K562 (cell line): ENCODE data around the gene TCP11. TPM values are rescaled to one million over a fixed set of nuclear protein-coding genes. Genes with fewer than 3 reads are reported as not detected.

Experiments
- ATAC-seq: fragments of 200-7000 bp; cut with Tn5 transposase; 3 replicates; pipeline ENCODE4 v1.9.1; 2020; ENCODE audit warnings: moderate library complexity
- BruUV-seq: library from RNA; stranded (reverse); fragments of 400-500 nt; replicated peaks from 2 replicates; lab custom pipeline; 2021; lab: Mats Ljungman, UMichigan
- CTCF ChIA-PET: fragments of 300-600 bp; formaldehyde crosslinking; extraction: SDS; loops from one replicate; lab custom pipeline; 2021; ENCODE audit warnings: low intra/inter-chr PET ratio; lab: Yijun Ruan, JAX
- POLR2A ChIA-PET: fragments of 300-600, 350-650 bp; sonication (Branson Sonifier 250); formaldehyde crosslinking; extraction: SDS; loops from one replicate; lab custom pipeline; 2021; ENCODE audit warnings: antibody characterized with exemption, inconsistent platforms; lab: Yijun Ruan, JAX
- DNase-seq, 4 experiments: peaks; one replicate each; pipeline versions ENCODE4 v3.0.0 to v3.0.0-alpha.2; 2011 to 2018; ENCODE audit warnings: low spot score in 3 of 4, mixed read lengths in 3 of 4; ENCODE audit errors: extremely low read depth in 1 of 4
- FAIRE-seq: peaks from 2 replicates; lab custom pipeline; 2011; peaks lifted over from hg19 to GRCh38; lab: Jason Lieb, UNC
- H2AFZ ChIP-seq: 2 replicates; pipeline ENCODE4 v1.6.0; 2011; ENCODE audit warnings: low read depth, low read length, control low read depth, inconsistent platforms
- H3K27ac ChIP-seq: fragments of 200-600 bp; 3 replicates; pipeline ENCODE4 v1.8.0; 2011; ENCODE audit warnings: low read depth, mild to moderate bottlenecking, control low read depth, inconsistent platforms, low read length, moderate library complexity, mixed read lengths; ENCODE audit errors: extremely low read depth
- H3K27me3 ChIP-seq, 2 experiments: fragments of 300-600 bp in 1 of 2; 2 replicates in 1 of 2; 3 replicates in 1 of 2; pipeline versions ENCODE4 v1.6.0 to v1.8.0; 2011; ENCODE audit warnings: inconsistent platforms in 2 of 2, low read length in 2 of 2, mild to moderate bottlenecking in 1 of 2, mixed read lengths in 1 of 2, moderate library complexity in 1 of 2; ENCODE audit not compliant: control insufficient read depth in 2 of 2, insufficient read depth in 2 of 2
- H3K36me3 ChIP-seq: fragments of 300-600 bp; 3 replicates; pipeline ENCODE4 v1.8.0; 2011; ENCODE audit warnings: mild to moderate bottlenecking, low read length, inconsistent platforms; ENCODE audit not compliant: control insufficient read depth, insufficient read depth
- H3K4me1 ChIP-seq, 2 experiments: fragments of 200-600 bp in 1 of 2; replicated peaks in 1 of 2; 2 replicates in 1 of 2; 3 replicates in 1 of 2; pipeline versions ENCODE4 v1.5.1 to v1.8.0; 2011; ENCODE audit warnings: inconsistent platforms in 2 of 2, low read length in 2 of 2, mild to moderate bottlenecking in 1 of 2, mixed read lengths in 1 of 2, moderate library complexity in 1 of 2; ENCODE audit not compliant: control insufficient read depth in 2 of 2, insufficient read depth in 2 of 2
- H3K4me2 ChIP-seq: 2 replicates; pipeline ENCODE4 v1.6.1; 2011; ENCODE audit warnings: low read length, control low read depth, inconsistent platforms, mixed read lengths; ENCODE audit not compliant: insufficient read depth
- H3K4me3 ChIP-seq: fragments of 200-600 bp; sonication (generic), shearing (Covaris generic); 2 replicates; pipeline ENCODE4 v1.5.1; 2016; ENCODE audit warnings: control low read depth, inconsistent platforms
- H3K79me2 ChIP-seq: fragments of 200-600 bp; 3 replicates; pipeline ENCODE4 v1.8.0; 2011; ENCODE audit warnings: low read length, inconsistent platforms; ENCODE audit not compliant: control insufficient read depth, insufficient read depth
- H3K9ac ChIP-seq, 2 experiments: 2 replicates each; pipeline versions ENCODE4 v1.6.0 to v1.6.1; 2011; ENCODE audit warnings: low read depth in 2 of 2, low read length in 2 of 2, control low read depth in 1 of 2, inconsistent platforms in 1 of 2, mild to moderate bottlenecking in 1 of 2, mixed read lengths in 1 of 2; ENCODE audit not compliant: insufficient read depth in 1 of 2
- H3K9me1 ChIP-seq: one replicate; pipeline ENCODE4 v1.6.0; 2011; ENCODE audit warnings: inconsistent platforms, mild to moderate bottlenecking, low read length, moderate library complexity; ENCODE audit not compliant: control insufficient read depth, insufficient read depth
- H3K9me3 ChIP-seq: replicated peaks from 2 replicates; pipeline ENCODE4 v1.5.1; 2011; ENCODE audit warnings: low read depth, low read length, inconsistent platforms; ENCODE audit not compliant: control insufficient read depth, insufficient read depth
- H4K20me1 ChIP-seq: replicated peaks from 2 replicates; pipeline ENCODE4 v1.6.1; 2011; ENCODE audit warnings: low read length, inconsistent platforms, mixed read lengths; ENCODE audit not compliant: control insufficient read depth, insufficient read depth
- ATF7 ChIP-seq: fragments of 450-650 bp; IDR thresholded peaks from 2 replicates; pipeline ENCODE4 v1.7.1; 2014; ENCODE audit warnings: mild to moderate bottlenecking, moderate library complexity
- CHCHD3 ChIP-seq: fragments of 250-450 bp; sonication (Bioruptor Pico); IDR thresholded peaks from 2 replicates; pipeline ENCODE4 v2.1.2; 2022; ENCODE audit warnings: mild to moderate bottlenecking
- EP300 ChIP-seq: IDR thresholded peaks from 2 replicates; pipeline ENCODE4 v1.6.1; 2012; ENCODE audit warnings: low read length, improper control_type of control experiment
- HNRNPK ChIP-seq: fragments of 200-400 bp; formaldehyde crosslinking; IDR thresholded peaks from one replicate; pipeline ENCODE4 v1.6.1; 2018; ENCODE audit warnings: mild to moderate bottlenecking, low read depth, low read length; ENCODE audit not compliant: poor library complexity, severe bottlenecking
- NR3C1 ChIP-seq: sonication (generic); formaldehyde crosslinking; IDR thresholded peaks from 2 replicates; pipeline ENCODE4 v1.8.1; 2022; ENCODE audit warnings: missing genetic modification reagents
- SOX6 ChIP-seq: fragments of 450-650 bp; IDR thresholded peaks from 2 replicates; pipeline ENCODE4 v1.6.1; 2014; ENCODE audit warnings: mild to moderate bottlenecking
- SPI1 ChIP-seq: IDR thresholded peaks from 2 replicates; pipeline ENCODE4 v1.6.1; 2011; ENCODE audit warnings: low read depth, low read length, control low read depth, borderline replicate concordance
- ZNF639 ChIP-seq, 2 experiments: fragments of 200-800 bp in 1 of 2; sonication (Bioruptor generic) in 1 of 2; sonication (generic) in 1 of 2; formaldehyde crosslinking in 1 of 2; IDR thresholded peaks in 1 of 2; conservative IDR thresholded peaks in 1 of 2; 2 replicates each; pipeline versions ENCODE4 v1.5.0 to v1.6.1; 2016 to 2020; ENCODE audit warnings: missing compliant biosample characterization in 1 of 2, missing genetic modification characterization in 1 of 2, missing genetic modification reagents in 1 of 2
- WGBS: fragments of 100-300 bp; shearing (Covaris generic); methylation state at CpG from one replicate; pipeline ENCODE4 v1.1.6; 2016; ENCODE audit warnings: low coverage, mixed read lengths; ENCODE audit not compliant: insufficient coverage; ENCODE audit errors: missing lambda C conversion rate; 5-methylcytosine and 5-hydroxymethylcytosine counted together
- in situ Hi-C: fragments of 300-500 bp; cut with MboI; formaldehyde crosslinking; loops from 4 replicates; pipeline ENCODE4 v1.15.0; 2018; ENCODE audit warnings: inconsistent platforms, mixed read lengths
- intact Hi-C: fragments of 100-400 bp; cut with micrococcal nuclease; formaldehyde crosslinking; loops from 2 replicates; pipeline ENCODE4 v1.14.2; 2022
- polyA plus RNA-seq, 8 experiments: library from polyadenylated mRNA; depleted of rRNA in 4 of 8; stranded (reverse) in 5 of 8; unstranded in 3 of 8; fragments of >200 nt; fragmentation: Nextera tagmentation in 2 of 8; fragmentation: Illumina TruSeq in 1 of 8; extraction: Ambion mirVana in 2 of 8; extraction: Trizol in 1 of 8; gene quantifications; 2 replicates each; pipeline versions ENCODE4 v1.2.1 to v1.2.3, GENCODE V29; 2011 to 2014; ENCODE audit warnings: inconsistent platforms in 1 of 8, missing spikeins in 1 of 8
- total RNA-seq, 7 experiments: library from RNA; depleted of rRNA in 6 of 7; stranded (reverse); fragments of >200 nt in 6 of 7; fragmentation: Illumina TruSeq in 2 of 7; extraction: Trizol in 2 of 7; gene quantifications; 2 replicates each; pipeline versions ENCODE4 v1.2.1 to v1.2.3, GENCODE V29; 2011 to 2021; ENCODE audit warnings: low replicate concordance in 1 of 7
- TF ChIP-seq, protein P1 (sequence below), 3 experiments: fragments of 200-800 bp in 1 of 3; sonication (Bioruptor generic) in 1 of 3; sonication (generic) in 1 of 3; formaldehyde crosslinking in 1 of 3; IDR thresholded peaks; 2 replicates each; pipeline versions ENCODE4 v1.6.1 to v1.8.0; 2016 to 2022; ENCODE audit warnings: mild to moderate bottlenecking in 2 of 3, missing compliant biosample characterization in 2 of 3, missing genetic modification characterization in 2 of 3, missing genetic modification reagents in 1 of 3

Gene TCP11
- total and polyA plus RNA-seq, 9 of the 15 experiments (the other 6 are each of a cell fraction or from before 2014, with no cell fraction given): not detected

DNA sequence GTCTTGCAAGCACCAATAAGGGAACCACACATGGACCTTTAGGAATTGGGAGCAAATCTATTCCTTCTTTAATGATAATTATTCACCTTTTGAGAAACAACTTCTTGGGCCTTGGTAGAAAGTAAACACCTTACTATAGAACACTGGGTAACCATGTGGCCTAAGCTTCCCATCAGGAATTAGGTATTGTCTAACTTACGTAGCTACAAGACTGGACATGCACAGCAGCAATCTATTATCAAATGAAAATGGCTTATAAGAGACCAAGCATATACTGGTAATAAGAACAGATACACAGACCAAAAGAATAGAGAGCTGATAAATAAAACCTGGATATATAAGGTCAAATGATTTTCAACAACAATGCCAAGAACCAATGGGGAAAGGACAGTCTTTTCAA, 16.8 kb downstream of the TCP11 start:
- 8% methylated on average over 1 of the region's 1 CpG for WGBS
- intact Hi-C loops (no loop called here), in situ Hi-C loops (no loop called here)
- H3K9me3 ChIP-seq: no peaks in the 10 kb centered on the region
- no peaks in the 10 kb centered on the region for H3K36me3 ChIP-seq
- no peak overlapping the region for H3K4me2 ChIP-seq
- no peak overlapping the region for H3K27ac ChIP-seq
- H3K9ac ChIP-seq: no peak overlapping the region
- ATAC-seq (no peak), DNase-seq (no peak)
- no peaks in the 10 kb centered on the region for H3K4me1 ChIP-seq
- H3K79me2 ChIP-seq: no peaks in the 10 kb centered on the region
- POLR2A ChIA-PET: interaction anchor here (0.7 to 0.8 kb wide), 3 partner anchors 9 to 105 kb away, joined by 3 read pairs; no protein-coding TSS in a partner anchor
- H3K27me3 ChIP-seq: peaks cover 29% of the 10 kb centered on the region in 2 experiments
- no peaks in the 10 kb centered on the region for H4K20me1 ChIP-seq
- BruUV-seq: no TSS peak
- no peak for TF ChIP-seq EP300
- no peak for TF ChIP-seq CHCHD3 (CRISPR knock-in tag)
- TF ChIP-seq, protein P1, sequence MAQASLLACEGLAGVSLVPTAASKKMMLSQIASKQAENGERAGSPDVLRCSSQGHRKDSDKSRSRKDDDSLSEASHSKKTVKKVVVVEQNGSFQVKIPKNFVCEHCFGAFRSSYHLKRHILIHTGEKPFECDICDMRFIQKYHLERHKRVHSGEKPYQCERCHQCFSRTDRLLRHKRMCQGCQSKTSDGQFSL (CRISPR knock-in tag; IDR thresholded peaks at IDR 0.05): no peak
- TF ChIP-seq, protein P1 (tag; IDR thresholded peaks at IDR 0.05): no peak
- no peak for TF ChIP-seq HNRNPK
- no peak for TF ChIP-seq SOX6
- TF ChIP-seq SPI1: no peak
- no peak for TF ChIP-seq NR3C1
- TF ChIP-seq ATF7: no peak
- TF ChIP-seq ZNF639 (CRISPR knock-in tag; conservative IDR thresholded peaks at IDR 0.05 in 1 of 2, IDR thresholded peaks at IDR 0.05 in 1 of 2): no peak
- TF ChIP-seq, all 486 proteins: peak for 0
- FAIRE-seq: no peak
- CTCF ChIA-PET: interaction anchor here (0.6 kb wide), 1 partner anchor 116 kb away, joined by 3 read pairs; no protein-coding TSS in a partner anchor
- Histone ChIP-seq H3K9me1 (no peaks in the 10 kb centered on the region), H2AFZ (no peak overlapping the region), H3K4me3 (no peak overlapping the region)
